Measurements from ENCODE around the gene PTPRE. TPM values are rescaled to one million over a fixed set of nuclear protein-coding genes. Genes with fewer than 3 reads are reported as not detected.

PTPRE gene
- total RNA-seq, 1 experiment from 2014 or later = 0.70 TPM

DNA sequence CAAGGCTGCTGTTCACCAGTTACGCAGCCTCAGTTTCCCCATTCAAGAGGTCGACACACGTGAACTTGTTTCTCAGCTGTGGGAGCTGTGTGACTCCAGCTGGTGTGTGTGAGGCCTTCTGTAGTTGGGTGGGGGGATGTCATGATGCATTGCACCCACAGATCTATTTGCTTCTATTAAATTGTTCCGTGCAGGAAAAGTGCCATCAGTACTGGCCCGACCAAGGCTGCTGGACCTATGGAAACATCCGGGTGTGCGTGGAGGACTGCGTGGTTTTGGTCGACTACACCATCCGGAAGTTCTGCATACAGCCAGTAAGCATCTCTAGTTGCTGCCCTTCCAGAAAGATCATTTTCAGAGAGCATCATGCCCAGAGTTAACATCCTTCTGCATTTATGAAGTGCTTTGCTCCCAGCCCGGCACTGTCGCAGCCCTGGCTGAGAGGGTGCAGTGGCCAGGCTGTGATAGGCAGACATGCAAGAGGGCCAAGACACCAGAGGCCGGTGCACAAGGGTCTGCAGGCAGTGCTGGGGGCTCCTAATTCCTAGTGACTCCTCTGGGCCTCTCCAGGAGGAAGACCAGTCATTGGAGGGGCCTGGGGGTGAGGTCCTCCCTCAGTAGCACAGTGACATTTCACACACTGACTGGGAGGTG lies 159.1 kb downstream of the PTPRE start:
- Histone ChIP-seq H3K14ac (ENCODE audit: insufficient read depth, low read length) (no peak overlapping the region), H3K23me2 (ENCODE audit: insufficient read length, low read depth, low read length, poor library complexity, severe bottlenecking) (no peaks in the 10 kb centered on the region), H4K8ac (replicated peaks; ENCODE audit: insufficient read length, low read depth, low read length) (no peak overlapping the region), H4K20me1 (ENCODE audit: control insufficient read depth, insufficient read depth, insufficient read length) (no peaks in the 10 kb centered on the region), H3T11ph (ENCODE audit: low read length) (no peak overlapping the region), H2BK15ac (ENCODE audit: low read depth, low read length) (no peak overlapping the region), H2AK5ac (ENCODE audit: insufficient read length, low read length) (no peak overlapping the region), H3K9me3 (ENCODE audit: control insufficient read depth, low read depth, low read length) (no peaks in the 10 kb centered on the region), H3K4me2 (ENCODE audit: insufficient read depth, insufficient read length, low read length) (no peak overlapping the region), H2BK120ac (ENCODE audit: low read depth, low read length, poor library complexity, severe bottlenecking) (no peak overlapping the region), H3K4ac (ENCODE audit: low read depth, low read length) (no peak overlapping the region), H3K79me1 (ENCODE audit: insufficient read depth, low read depth, low read length, poor library complexity, severe bottlenecking) (no peaks in the 10 kb centered on the region), H2AFZ (ENCODE audit: low read length) (no peak overlapping the region), H3K56ac (ENCODE audit: insufficient read length, low read depth, low read length) (no peak overlapping the region), H3K23ac (ENCODE audit: insufficient read length, low read depth, low read length) (no peak overlapping the region), H2BK12ac (ENCODE audit: insufficient read length, low read depth, low read length) (no peak overlapping the region), H3K18ac (ENCODE audit: insufficient read length, low read depth, low read length) (no peak overlapping the region), H4K5ac (ENCODE audit: insufficient read length, low read depth, low read length) (no peak overlapping the region), H3K9ac (ENCODE audit: extremely low read depth, insufficient read length, low read length) (no peak overlapping the region), H3K4me1 (ENCODE audit: insufficient read depth, low read length) (peaks cover 2% of the 10 kb centered on the region; the same call in 1 of the 2 replicates), H2BK5ac (ENCODE audit: insufficient read length, low read length) (no peak overlapping the region), H2BK20ac (ENCODE audit: low read depth, low read length, poor library complexity, severe bottlenecking) (no peak overlapping the region), H3K27ac (ENCODE audit: insufficient read length, low read depth, low read length) (no peak overlapping the region), H4K91ac (ENCODE audit: insufficient read length, low read depth, low read length) (no peak overlapping the region), H3K27me3 (ENCODE audit: insufficient read depth, low read length) (no peaks in the 10 kb centered on the region), H3K79me2 (ENCODE audit: insufficient read depth, low read length) (no peaks in the 10 kb centered on the region)
- Mint-ChIP-seq H3K4me3 (no peak overlapping the region), H3K4me1 (peaks cover 31 to 32% of the 10 kb centered on the region in 2 experiments), H3K36me3 (ENCODE audit: insufficient read depth in 1 of 3, low read depth in 3 of 3) (peaks cover 4 to 8% (median 6%) of the 10 kb centered on the region in 3 experiments; a peak in 6 of 7 replicates), H3K27ac (no peak overlapping the region; a peak in 1 of 7 replicates), H3K9me3 (peaks cover 5% of the 10 kb centered on the region in 2 experiments; a peak in 2 of 5 replicates), H3K27me3 (ENCODE audit: low read depth) (peaks cover 8% of the 10 kb centered on the region)
- no peak for DNase-seq
- WGBS (ENCODE audit: extremely low coverage, insufficient read length, low lambda C conversion rate) = no CpG with 5 or more reads among the region's 13 CpGs
- TF ChIP-seq, protein P1, sequence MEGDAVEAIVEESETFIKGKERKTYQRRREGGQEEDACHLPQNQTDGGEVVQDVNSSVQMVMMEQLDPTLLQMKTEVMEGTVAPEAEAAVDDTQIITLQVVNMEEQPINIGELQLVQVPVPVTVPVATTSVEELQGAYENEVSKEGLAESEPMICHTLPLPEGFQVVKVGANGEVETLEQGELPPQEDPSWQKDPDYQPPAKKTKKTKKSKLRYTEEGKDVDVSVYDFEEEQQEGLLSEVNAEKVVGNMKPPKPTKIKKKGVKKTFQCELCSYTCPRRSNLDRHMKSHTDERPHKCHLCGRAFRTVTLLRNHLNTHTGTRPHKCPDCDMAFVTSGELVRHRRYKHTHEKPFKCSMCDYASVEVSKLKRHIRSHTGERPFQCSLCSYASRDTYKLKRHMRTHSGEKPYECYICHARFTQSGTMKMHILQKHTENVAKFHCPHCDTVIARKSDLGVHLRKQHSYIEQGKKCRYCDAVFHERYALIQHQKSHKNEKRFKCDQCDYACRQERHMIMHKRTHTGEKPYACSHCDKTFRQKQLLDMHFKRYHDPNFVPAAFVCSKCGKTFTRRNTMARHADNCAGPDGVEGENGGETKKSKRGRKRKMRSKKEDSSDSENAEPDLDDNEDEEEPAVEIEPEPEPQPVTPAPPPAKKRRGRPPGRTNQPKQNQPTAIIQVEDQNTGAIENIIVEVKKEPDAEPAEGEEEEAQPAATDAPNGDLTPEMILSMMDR (conservative IDR thresholded peaks at IDR 0.05) = no peak

Data from H9 (cell line).